Ovary (tissue), 3 donors: ENCODE data around the gene FFAR2.

Source experiments
- CTCF ChIP-seq, 3 donors: fragments of 450-650 bp in 2 of 3; fragments of 200-600 bp in 1 of 3; IDR thresholded peaks; one replicate each; pipeline versions ENCODE4 v1.5.1 to v1.8.0; 2016 to 2022; ENCODE audit warnings: antibody characterized with exemption in 3 of 3, mild to moderate bottlenecking in 1 of 3
- POLR2A ChIP-seq: fragments of 450-650 bp; IDR thresholded peaks from one replicate; pipeline ENCODE4 v1.6.1; 2017; ENCODE audit warnings: antibody characterized with exemption, mild to moderate bottlenecking, moderate library complexity
- donor health status: DM: no; HTN: no; CAD: no.

DNA sequence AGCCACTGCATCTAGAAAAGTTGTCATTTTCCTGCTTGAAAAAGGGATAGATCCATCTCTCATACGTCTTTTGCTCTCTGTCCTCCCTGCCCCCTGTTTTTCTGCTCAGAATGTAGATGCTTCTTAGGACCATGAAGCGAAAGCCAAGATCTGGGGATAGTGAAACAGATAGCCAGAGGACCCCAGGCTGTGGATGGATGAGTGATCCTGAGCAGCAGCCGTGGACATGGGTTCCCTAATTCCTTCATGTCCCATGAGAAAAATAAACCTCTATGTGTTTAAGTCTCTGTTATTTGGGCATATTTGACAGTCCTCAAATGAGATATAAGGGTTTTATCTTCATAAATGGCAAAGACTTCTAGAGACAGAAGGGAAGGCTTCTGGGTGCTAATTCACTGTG is 12.2 kb upstream of the FFAR2 start:
- TF ChIP-seq CTCF (IDR thresholded peaks at IDR 0.05) = no peak
- no peak for TF ChIP-seq POLR2A
